Activated CD4-positive, CD25-positive, alpha-beta regulatory T cell treated with anti-CD3 and anti-CD28 coated beads, Interleukin-2, amount 50 U/mL, for 24 hours (primary cell): ENCODE data around the gene IQGAP3.

Experiments
- ATAC-seq, 2 donors: fragments of 150-1000 bp; cut with Tn5 transposase; one replicate each; pipeline ENCODE4 v1.10.0; 2021; ENCODE audit warnings: mild to moderate bottlenecking in 1 of 2, moderate library complexity in 1 of 2

Gene IQGAP3

DNA sequence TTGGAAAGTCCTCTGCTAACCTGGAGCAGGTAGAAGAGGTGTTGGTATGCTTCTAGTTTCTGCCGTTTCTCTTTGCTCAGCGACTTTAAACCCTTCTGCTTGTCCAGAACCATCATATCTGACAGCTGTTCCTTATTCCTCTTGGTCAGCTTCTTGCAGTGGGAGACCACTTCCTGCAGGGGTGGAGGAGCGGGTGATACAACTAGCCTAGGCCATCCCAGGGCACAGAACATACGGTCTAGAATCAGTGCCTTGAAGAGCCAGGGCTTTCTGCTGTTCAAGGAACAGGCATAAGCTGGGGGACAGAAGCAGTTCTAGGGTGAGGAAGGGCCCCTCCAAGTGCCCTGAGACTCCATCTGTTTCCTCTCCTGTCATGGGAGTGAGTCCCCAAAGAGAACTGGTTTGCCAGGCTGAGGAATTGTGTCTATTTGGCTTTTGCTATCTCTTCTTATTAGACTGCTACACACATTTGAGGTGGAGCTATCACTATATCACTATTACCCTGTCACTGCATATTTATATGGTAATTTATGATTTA, 32.5 kb downstream of the IQGAP3 start:
- no peak for ATAC-seq

DNA sequence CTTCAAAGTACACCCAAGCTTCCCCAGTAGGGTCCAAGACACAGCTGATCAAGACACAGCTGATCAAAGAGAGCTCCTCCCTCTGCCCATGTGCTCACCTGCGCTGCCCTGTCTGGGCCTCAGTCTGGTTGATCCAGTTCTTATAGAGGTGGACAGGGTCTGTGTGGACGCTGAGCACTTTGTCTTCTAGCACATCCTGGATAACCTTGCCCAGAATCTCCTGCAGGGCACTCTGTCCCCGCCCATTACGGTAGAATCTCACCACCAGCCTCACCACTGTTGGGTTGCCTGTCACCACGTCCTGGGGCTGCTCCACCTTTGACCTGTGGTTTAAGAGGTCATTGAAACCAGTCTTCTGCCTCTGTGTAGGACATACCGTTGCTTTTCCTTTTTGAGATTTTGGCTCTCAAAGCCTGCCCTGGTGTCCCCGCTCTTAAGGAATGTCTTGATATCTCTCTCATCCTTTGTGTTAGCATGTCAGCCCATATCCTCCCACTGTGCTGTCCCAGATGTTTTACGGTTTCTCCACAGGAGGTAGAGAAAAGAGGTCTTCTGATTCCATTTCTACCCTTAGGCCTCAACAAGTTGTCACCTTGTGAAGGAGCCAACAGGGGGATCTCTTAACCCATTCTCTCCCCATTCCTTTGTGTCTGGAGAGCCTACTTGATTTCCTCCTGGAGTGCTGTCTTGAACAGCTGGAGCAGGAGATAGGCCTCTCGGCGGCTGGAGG, 33.5 kb downstream of the IQGAP3 start:
- no peak for ATAC-seq

DNA sequence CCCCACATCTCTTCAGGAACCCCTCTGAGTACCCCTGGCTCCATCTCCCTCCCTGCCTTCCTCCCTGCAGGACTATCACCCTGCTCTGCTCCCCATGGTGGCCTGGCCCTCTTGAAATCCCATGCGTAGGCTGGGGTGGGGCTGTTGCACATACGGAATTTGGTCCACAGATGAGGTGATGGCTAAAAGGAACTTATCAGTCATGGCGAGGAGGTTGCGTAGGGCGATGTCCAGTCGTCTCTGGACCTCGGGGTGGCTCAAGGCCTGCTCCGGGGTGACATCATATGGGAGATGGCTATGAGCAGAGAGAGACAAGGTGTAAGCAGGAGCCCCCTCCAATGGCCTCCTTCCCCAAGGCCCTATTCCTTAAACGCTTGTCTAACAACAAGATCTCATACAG, 35.3 kb downstream of the IQGAP3 start:
- ATAC-seq, result no peak

DNA sequence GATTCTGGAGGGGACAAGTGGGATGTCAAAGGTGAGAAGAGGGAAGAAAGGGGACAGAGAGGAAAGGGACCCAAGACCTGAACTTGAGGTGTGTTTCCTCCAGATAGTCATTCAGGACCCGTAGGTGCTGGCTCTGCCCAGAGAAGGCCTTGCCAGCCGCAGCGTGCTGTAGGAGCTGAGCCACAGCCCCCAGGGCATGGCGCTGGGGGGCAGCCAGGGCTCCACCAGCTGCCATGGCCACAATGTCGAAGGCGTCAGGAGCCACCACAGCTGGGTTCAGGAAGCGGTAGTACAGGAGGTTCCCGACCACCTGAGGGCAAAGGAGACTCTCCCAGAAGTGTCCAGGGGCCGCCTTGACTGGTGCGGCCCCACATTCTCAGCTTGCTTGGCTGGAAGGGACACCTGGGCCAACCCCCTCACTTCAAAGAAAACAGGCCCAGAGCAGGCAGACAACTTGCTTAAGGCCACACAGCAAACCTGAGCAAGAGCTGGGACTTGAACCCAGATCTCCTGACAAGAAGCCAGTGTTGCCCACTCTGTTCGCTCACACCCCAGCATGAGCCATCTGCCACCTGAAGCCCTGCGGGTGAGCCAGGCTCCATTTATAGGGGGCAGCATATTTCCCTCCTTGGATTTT, 37.8 kb downstream of the IQGAP3 start:
- ATAC-seq, result no peak

DNA sequence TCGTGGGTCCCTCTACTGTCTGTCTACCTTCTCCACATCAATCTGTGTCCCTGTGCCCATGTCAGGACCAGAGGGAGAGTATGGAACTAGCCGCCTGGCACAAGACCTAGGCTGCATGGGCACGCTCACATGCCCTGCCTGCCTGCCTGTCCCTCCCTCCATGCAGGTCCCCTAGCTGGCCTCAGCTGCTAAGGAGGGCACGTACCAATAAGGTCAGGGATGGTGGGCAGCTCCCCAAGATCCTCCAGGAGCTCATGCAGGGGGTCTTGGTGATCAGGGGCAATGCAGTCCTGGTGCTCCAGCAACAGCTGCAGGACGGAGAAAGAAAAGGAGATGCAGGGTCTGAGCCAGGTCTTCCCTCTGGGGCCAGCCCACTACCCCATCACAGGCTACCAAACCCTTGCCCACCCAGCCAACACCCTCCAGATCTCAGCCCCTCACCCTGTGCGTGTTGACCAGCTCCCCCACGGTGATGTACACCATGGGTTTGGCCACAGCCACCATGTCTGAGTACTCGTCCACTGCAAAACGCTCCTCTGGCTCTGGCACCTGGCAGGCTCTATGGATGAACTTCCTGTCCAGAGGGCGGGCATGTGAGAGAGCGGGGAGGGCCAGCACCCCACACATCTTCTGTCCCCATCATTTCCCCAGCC, 38.7 kb downstream of the IQGAP3 start:
- ATAC-seq, result no peak

DNA sequence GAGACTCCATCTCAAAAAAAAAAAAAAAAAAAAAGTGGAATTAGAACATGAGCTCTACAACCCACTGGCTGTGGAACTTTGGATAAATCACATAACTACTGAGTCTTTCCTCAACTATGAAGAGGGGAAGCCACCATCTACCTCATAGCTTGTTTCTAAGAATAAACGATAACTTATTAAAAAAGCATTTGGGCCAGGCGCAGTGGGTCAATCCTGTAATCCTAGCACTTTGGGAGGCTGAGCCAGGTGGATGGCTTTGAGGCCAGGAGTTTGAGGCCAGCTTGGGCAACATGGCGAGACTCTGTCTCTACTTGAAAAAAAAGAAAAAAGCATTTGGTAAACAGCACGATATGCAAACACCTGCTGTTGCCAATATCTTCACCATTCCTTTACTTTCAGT, 40.0 kb downstream of the IQGAP3 start:
- ATAC-seq, result no peak

DNA sequence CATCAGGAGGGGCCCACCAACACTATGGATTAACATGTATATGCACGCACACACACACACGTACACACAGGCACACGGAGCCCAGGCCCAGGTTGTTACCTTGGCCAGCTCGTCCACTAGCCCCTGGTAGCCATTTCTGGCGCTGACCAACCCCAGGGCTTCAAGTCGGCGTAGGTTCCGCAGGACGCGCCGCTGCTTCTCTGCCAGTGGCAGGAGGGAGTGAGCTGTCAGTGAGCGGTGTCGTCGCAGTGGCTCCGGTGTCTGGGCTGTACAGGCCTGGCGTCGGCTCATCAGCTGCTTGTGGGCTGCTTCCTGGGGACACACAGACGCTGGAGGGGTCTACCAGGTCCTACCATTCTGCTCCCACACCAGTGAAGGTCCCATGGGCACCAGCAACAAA, 42.4 kb downstream of the IQGAP3 start:
- ATAC-seq, result no peak

DNA sequence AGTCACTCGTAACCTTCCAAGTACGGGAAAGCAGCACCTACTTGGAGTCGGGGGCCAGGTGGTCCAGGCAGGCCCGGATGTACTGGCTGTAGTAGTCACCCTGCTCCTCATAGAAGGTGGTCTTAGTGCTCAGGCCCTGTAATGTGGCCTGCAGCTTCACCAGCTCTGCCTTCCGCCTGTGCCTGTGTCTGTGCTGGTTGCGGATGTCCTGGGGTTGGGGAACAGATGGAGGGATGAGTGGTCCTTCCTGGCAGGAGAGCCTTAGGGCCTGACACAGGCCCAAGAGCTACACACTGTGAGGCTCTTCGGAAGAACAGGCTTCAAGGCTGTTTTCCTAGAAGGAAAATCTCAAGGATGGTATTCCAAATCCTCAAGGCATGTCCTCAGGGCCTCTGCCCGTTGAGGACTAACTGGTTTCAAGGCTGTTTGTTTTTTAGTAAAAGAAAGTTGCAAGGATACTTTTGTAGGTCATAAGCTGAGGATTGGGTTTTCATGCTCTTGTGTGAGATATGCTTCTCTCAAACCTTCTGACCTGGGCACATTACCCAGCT, 43.4 kb downstream of the IQGAP3 start:
- no peak for ATAC-seq

DNA sequence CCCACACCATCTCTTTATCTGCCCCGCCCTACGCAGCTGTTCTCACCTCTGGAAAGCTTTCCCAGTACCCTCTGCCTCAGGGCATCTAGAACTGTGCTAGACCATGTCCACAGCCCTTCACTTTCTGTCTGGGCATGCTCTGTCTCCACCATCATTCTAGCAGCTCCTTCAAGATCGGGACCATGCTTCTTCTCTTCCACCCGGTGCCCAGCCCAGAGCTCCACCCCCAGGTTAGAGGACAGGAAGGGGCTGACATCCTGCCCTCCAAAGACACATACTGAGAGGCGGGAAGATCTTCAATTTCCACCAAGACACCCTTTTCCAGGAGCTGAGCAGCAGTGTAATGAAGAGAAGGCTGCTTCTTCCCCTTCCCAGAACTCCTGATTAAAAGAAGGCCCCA, 44.1 kb downstream of the IQGAP3 start:
- ATAC-seq, result no peak

DNA sequence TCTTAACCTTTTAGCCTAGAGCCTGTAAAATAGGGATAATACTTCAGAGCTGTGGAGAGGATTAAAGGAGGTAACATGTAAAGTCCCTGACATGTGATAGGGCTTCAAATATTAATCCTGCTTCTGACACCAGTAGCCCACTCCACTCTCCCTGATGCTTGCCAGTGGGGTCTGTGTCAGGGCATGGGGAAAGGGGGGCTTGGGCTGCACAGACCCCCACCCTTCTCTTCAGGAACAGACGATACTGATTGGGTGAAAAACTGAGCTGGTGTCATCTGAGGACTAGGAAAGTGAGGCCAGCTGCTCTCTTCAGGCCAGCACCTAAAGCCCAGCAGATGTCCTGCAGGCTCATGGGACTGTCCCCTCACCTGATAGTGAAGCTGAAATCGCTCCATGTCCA, 44.8 kb downstream of the IQGAP3 start:
- no peak for ATAC-seq

DNA sequence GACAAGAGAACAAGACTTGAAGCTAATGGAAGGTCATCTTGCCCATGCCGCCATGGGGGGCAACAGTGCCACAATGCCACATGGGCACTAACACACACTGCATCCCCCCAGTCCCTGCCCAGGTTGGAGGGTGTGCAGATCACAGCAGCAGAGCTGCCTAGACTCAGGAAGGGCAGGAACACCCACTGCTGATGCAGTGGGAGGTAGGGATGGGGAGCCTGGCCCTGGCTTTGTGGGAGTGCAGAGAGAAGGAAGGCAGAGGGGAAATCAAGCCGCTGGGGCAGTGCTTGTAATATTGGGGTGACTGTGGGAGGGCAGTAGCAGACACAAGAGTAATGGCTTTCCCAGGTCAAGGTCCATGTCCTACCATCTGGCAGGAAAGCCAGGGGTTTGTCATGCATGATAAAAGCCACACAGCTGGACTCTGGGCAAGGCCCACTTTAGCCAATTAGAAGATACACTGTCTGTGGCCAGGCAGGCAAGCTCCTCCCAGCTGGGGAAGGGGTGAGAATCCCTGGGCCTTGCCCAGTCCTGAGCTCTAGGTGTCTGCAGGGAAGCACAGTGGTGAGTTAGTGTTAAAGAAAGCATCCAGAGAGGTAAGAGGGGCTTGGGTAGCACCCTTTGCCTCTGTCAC, 46.4 kb downstream of the IQGAP3 start:
- no peak for ATAC-seq

DNA sequence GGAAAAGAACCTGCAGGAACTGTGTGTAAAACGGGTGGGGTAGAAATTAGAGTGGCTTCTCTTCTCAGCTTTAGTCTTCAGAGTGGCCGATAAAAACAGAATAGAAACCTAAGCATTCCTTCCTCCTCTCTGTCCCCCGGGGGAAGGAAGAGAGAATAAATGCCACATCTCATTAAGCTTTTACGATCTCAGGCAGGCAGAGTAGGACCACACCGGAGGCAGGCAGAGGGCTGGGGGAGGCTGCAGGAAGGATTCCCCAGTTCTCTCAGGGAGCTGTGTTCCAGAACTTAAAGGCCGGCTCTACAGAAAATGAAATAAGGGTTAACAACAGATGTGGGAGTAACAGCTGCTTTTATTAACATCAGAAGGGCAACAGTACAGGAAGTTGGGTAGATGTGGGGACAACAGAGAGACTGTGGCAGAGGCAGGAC, 47.3 kb downstream of the IQGAP3 start:
- no peak for ATAC-seq

DNA sequence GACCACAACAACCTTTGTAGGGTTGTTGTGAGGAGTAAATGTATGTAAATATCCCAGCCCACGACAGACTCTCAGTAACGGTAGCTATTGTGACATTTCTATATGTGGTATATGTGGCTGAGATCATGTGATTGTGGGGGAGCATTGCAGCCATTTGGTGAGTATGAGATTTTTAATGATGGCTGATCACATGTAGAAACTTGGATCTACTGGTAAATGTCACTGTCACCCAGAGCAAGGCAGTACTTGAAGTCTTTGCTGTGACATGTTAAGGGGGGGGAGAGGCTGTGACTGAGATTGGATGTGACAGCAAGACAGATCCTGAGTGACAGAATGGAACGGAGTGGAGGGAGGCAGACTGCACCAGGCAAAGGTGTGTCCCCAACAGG, 47.9 kb downstream of the IQGAP3 start:
- peak; percentile 83 for ATAC-seq

DNA sequence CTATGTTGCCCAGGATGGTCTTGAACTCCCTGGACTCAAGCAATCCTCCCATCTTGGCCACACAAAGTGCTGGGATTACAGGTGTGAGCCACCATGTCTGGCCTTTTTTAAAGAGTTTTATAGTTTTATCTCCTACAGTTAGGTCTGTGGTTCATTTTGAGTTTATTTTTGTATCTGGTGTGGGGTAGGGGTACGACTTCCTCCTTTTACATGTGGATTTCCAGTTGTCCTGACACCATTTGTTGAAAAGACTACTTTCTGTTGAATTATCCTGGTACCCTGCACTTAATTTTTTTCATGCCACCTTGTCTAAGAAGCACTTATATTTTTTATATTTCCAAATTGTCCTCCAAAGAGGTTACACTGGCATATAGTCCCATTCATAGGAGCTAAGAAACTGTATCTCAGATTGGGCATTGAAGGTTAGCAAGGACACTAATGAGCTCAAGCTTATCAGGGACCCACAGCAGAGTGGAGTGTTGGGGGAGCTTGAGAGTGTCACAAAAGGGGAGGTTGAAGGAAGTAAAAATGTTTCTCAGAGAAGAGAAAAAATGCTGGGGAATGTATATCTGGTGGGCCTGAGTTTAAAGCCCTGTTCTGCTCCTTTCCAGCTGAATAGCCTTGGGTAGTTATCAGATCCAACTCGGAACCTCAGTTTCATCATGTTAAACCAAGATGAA, 48.4 kb downstream of the IQGAP3 start:
- ATAC-seq, result no peak

DNA sequence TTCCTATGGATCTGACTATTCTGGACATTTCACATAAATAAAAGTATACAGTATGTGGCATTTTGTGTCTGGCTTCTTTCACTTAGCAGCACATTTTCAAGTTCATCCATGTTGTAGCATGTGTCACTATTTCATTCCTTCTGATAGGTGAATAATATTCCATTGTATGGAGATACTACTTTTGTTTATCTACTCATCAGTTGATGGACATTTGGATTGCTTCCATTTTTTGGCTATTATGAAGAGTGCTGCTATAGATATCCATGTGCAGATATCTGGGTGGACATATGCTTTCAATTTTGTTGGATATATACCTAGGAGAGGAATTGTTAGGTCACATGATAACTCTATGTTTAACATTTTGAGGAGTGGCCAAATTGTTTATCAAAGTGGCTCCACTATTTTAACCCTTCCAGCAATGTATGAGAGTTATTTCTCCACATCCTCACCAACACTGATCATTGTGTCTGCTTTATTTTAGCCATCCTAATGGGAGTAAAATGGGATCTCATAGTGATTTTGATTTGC, 49.9 kb downstream of the IQGAP3 start:
- no peak for ATAC-seq

DNA sequence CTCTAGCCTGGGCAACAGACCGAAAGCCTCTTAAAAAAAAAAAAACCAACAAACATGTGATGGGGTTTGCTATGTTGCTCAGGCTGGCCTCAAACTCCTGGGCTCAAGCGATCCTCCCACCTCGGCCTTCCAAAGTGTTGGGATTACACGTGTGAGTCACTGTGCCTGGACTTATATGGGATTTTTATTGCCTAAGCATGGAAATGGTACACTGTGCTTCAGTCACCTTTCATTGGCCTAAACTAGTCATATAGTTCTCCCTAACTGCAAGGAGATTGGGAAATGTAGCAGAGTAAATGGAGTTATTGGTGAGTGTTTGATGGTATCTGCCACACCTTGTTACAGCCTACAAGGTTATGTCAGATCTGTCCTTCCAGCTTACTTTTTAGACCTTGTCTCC, 54.6 kb downstream of the IQGAP3 start:
- ATAC-seq, result no peak

DNA sequence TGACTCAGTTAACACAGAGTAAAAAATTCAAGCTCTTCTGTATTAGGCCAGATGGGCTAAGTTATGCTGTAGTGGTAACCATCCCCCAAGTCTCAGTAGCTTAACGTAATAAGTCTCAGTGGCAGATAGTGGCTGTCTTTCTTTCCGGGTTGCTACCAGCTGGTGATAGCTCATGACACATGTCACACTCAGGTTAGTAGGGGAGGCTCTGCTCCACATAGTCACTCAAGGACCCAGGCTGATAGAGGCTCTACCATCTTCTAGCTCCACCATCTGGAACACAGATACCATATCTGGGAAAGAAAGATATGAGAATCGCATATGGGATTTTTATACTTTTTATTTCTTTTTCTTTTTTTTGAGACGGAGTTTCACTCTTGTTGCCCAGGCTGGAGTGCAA, 55.5 kb downstream of the IQGAP3 start:
- no peak for ATAC-seq

DNA sequence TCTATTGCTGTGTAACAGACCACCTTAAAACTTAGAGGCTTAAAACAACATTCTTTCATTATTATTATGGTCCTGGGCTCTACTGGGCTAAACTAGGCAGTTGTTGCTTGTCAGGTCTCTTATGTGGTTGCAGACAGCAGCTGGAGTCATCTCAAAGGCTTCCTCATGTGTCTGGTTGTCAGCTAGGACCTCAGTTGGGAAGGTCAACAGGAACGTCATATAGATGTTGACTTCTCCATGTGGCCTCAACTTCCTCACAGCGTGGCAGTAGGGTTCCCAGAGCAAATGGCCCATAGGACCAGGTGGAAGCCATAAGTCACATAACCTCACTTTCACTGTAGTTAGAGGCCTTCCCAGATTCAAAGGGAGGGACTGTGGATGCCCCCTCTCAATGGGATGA, 56.4 kb downstream of the IQGAP3 start:
- ATAC-seq, result no peak

DNA sequence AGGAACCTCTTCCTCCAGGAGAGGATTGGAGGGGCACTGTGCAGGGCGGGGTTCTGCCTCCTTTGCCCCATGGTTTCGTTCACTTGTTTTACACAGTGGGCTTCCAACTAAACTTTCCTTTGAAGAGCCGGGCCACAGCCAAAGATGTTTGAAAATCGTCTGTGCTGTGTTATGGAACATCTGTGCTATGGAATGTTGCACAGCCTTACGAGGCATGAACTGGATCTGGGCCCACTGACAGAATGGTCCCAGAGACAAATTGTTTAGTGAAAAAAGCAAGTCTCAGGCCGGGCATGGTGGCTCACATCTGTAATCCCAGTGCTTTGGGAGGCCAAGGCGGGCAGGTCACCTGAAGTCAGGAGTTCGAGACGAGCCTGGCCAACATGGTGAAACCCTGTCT, 59.2 kb downstream of the IQGAP3 start:
- ATAC-seq, result no peak

DNA sequence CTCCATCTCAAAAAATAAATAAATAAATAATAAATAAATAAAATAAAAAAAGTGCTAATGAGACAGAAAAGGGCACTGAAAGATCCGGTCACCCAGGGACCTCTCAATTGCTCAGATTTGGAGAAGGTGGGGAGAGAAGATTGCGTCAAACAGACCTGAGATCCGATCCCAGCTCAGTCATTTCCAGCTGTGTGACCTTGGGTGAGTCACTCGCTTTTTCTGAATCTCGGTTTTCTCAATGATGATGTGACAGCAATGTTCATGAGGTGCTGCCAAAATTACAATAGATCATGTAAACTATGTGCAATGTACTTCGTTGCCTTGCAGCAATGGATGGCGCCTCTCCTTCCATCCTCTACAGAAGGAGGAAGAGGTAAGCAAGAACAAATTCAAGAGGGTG, 60.7 kb downstream of the IQGAP3 start:
- peak; percentile 91 to 93 for ATAC-seq

DNA sequence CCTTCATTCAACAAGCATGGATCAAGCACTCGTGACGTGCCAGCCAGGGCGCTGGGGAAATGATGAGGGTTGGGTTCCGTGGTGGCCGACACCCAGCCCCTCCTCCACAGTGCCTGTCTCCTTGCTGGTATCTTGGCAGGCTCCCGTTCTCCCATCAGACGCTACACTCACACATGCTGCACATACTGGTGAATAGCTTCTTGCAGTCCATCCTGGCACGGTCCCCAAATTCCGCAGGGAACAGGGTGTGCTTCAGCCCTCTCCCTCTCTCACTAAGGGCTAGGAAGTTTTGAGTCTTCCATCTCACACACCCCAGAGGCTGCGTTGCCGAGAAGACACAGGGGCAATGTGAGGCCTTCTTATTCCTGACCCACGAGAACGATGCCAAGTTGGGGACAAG, 61.7 kb downstream of the IQGAP3 start:
- ATAC-seq, result no peak

DNA sequence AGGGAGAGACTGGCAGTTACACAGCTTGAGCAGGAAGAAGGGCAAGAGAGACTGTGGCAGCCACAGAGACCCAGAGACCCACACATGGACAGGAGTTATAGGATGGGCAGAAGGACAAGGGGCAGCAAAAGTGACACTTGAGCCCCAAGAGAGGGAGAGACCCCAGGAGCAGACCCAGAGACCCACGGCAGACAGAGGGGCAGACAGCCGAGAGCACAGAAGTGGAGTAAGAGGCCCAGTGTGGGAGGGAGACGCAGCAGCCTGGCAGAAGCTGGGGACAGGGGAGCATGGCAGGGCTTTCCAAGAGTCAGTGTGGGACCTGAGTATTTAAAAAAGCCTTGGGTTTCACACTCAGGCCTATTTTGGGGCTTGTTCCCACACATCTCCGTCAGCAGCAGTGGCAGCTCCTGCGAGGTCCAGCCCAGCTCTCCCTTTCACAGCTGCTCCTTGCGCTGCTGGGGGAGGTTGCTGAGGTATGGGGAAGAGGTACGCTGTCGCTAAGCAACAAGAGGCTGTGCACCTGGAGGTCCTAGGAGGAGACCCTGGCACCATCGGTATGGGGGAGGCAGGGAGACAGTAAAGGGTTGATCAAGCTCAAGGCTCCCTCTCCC, 62.8 kb downstream of the IQGAP3 start:
- ATAC-seq, result no peak
